Activated B cell treated with CpG ODN at 0.5 μM for 24 hours (primary cell): Measurements from ENCODE around the gene NUDT13. TPM values are rescaled to one million over a fixed set of nuclear protein-coding genes. Genes with fewer than 3 reads are reported as not detected.

Experiments used
- ATAC-seq: fragments of 200-7000 bp; cut with Tn5 transposase; one replicate; pipeline ENCODE4 v1.10.0; 2021; ENCODE audit warnings: low read depth, mild to moderate bottlenecking, moderate library complexity
- CTCF ChIA-PET: fragments of 350-600 bp; sonication (Branson Sonifier 250); formaldehyde crosslinking; loops from one replicate; lab custom pipeline; 2021; ENCODE audit warnings: antibody characterized with exemption; lab: Charles Lee
- POLR2A ChIA-PET: fragments of 350-600 bp; sonication (Branson Sonifier 250); formaldehyde crosslinking; loops from one replicate; lab custom pipeline; 2021; ENCODE audit warnings: antibody characterized with exemption; lab: Charles Lee
- DNase-seq: peaks from one replicate; pipeline ENCODE4 v3.0.0; 2022
- H3K27ac Mint-ChIP-seq: one replicate; pipeline ENCODE4 v1.8.0; 2020; ENCODE audit warnings: mixed read lengths
- H3K27me3 Mint-ChIP-seq: one replicate; pipeline ENCODE4 v1.8.0; 2021; ENCODE audit warnings: mixed read lengths
- H3K36me3 Mint-ChIP-seq: one replicate; pipeline ENCODE4 v1.8.0; 2021; ENCODE audit warnings: low read depth, mixed read lengths
- H3K4me1 Mint-ChIP-seq: one replicate; pipeline ENCODE4 v1.8.0; 2021; ENCODE audit warnings: mixed read lengths
- H3K4me3 Mint-ChIP-seq: one replicate; pipeline ENCODE4 v1.8.0; 2020; ENCODE audit warnings: mild to moderate bottlenecking, mixed read lengths
- H3K9me3 Mint-ChIP-seq: one replicate; pipeline ENCODE4 v1.8.0; 2020; ENCODE audit warnings: mixed read lengths
- CTCF ChIP-seq: fragments of 200-600 bp; IDR thresholded peaks from one replicate; pipeline ENCODE4 v1.8.0; 2022; ENCODE audit warnings: antibody characterized with exemption, mild to moderate bottlenecking
- intact Hi-C: fragments of 100-400 bp; cut with micrococcal nuclease; formaldehyde crosslinking; loops from one replicate; pipeline ENCODE4 v1.15.1; 2024
- total RNA-seq: library from RNA; stranded (reverse); gene quantifications from 2 replicates; pipeline ENCODE4 v1.2.3, GENCODE V29; 2022

NUDT13 gene
- total RNA-seq, 1 donor from 2014 or later: 4.6 TPM

DNA sequence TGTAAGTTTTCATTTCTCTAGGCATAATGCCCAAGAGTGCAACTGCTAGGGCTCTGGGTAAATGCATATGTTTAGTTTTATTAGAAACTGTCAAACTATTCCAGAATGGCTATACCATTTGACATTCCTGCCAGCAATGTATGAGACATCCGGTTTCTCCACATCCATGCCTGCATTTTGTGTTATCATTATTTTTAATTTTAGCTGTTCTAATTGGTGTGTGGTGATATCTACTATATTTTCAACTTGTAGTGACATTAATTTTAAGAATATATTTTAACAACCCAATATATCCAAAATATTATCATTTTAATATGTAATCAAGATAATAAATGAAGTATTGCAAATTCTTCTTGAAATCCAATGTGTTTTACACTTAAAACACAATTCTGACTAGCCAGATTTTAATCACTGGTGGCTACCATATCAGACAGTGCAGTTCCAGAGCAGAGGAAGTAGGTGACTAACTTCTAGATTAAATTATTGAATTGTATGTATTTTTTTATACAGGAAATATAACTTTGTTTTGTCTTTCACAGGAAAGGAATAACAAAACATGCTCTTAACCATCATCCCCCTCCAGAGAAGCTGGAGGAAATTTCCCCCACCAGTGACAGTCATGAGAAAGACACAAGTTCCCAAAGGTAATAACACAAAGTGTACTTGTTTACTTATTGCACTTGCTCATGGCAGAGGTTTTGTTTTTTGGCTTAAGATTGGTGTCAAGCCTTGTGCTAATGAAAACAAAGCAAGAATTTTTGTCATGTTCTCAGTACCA lies 64.1 kb downstream of the NUDT13 start:
- Mint-ChIP-seq H3K9me3 (no peaks in the 10 kb centered on the region), H3K27ac (no peak overlapping the region), H3K36me3 (peaks cover 29% of the 10 kb centered on the region), H3K4me3 (no peak overlapping the region), H3K27me3 (no peaks in the 10 kb centered on the region), H3K4me1 (no peaks in the 10 kb centered on the region)
- no peak for ATAC-seq
- ChIA-PET CTCF (no interaction called here), POLR2A (no interaction called here)
- DNase-seq: no peak
- intact Hi-C loops: no loop called here
- no peak for TF ChIP-seq CTCF

Other genes starting within 250 kb of the NUDT13 start
- gene OIT3, start 216.7 kb upstream of the NUDT13 start, total RNA-seq: 0.17 TPM in 1 of 2 replicates, not detected in the other
- not detected in 2 replicates for gene PLA2G12B, start 155.6 kb upstream of the NUDT13 start, total RNA-seq
- 19.8 and 20.5 TPM in 2 replicates for gene P4HA1, start 13.6 kb upstream of the NUDT13 start, total RNA-seq
- 31.8 and 35.0 TPM in 2 replicates for gene ECD, start 57.6 kb downstream of the NUDT13 start, total RNA-seq
- gene FAM149B1, start 57.7 kb downstream of the NUDT13 start, total RNA-seq: 11.4 and 16.0 TPM in 2 replicates
- gene DNAJC9, start 136.8 kb downstream of the NUDT13 start, total RNA-seq: 22.8 and 24.4 TPM in 2 replicates
- gene MRPS16, start 142.2 kb downstream of the NUDT13 start, total RNA-seq: 85.9 and 88.5 TPM in 2 replicates
- 1.2 and 1.7 TPM in 2 replicates for gene CFAP70, start 248.4 kb downstream of the NUDT13 start, total RNA-seq